ENCODE data around the gene VWA5B2.
A peak's percentile ranks its signal among the peaks of the same experiment; 100 is the strongest.

The VWA5B2 gene

GRCh38 chr3:184229394-184230080 is at the start of gene VWA5B2:
Gene VWA5B2 (plus strand): TSS chr3:184229585. CDS start chr3:184230529, 944 bp downstream.
- DNase-seq, result peak; percentile 77

- no peak for DNase-seq
Observed at GRCh38 chr3:184180165-184180564, 49.2 kb upstream of the VWA5B2 start.

DNA sequence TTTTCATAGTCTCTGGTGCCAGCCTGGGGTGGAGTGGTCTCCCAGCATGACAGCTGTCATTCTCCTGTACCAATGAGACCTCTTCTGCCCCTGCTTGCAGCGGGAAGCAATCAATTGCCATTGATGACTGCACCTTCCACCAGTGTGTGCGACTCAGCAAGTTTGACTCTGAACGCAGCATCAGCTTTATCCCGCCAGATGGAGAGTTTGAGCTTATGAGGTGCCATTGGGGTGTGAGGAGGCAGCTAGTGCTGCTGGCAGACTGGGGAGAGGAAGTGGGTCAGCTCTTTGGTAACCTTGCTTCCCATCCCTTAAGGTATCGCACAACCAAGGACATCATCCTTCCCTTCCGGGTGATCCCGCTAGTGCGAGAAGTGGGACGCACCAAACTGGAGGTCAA is 47.8 kb upstream of the VWA5B2 start:
- DNase-seq, result no peak

GRCh38 chr3:184183679-184184078 is 45.7 kb upstream of the VWA5B2 start:
- no peak for DNase-seq

- DNase-seq, result no peak
Observed at GRCh38 chr3:184184546-184185230, 44.7 kb upstream of the VWA5B2 start.

DNA sequence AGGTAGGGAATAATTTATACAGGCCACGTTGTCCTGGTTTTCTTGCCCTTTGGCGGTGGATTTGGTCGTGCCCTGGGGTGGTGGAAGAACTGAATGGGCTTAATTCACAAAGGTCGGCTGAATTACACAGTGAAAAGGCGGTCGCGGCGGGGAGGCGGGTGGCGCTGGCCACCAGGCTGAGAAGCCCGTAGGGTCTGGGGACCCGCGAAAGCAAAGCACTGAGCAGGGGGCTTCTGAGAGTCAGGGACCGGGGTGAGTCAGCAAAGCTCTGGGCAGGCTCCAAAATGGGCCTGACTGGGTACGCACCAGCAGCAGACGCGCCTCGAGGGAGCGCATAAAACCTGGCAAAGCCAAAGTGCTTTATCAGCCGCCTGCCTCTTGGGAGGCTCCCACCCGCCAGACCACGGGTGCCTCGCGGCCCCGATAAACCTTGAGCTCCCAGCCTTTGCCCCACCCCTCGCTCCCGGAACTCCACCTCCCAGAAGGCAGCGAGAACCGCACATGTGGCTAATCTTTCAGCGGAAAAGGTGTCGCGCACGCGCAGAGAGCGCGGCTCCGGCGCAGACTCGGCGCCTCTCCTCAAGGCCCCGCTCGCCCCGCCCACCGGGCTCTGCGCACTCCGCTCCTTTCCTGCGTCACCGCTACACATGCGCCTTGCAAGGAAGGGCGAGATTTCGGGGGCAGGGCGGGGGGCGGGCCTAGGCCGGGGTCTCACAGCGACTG is 43.8 kb upstream of the VWA5B2 start:
- peak; percentile 100 for DNase-seq

GRCh38 chr3:184186184-184186901 is 43.0 kb upstream of the VWA5B2 start, which contains the start of gene ABCF3:
Gene ABCF3 (plus strand): TSS chr3:184186199. CDS start chr3:184186208, 9 bp downstream.
- DNase-seq, result no peak

DNA sequence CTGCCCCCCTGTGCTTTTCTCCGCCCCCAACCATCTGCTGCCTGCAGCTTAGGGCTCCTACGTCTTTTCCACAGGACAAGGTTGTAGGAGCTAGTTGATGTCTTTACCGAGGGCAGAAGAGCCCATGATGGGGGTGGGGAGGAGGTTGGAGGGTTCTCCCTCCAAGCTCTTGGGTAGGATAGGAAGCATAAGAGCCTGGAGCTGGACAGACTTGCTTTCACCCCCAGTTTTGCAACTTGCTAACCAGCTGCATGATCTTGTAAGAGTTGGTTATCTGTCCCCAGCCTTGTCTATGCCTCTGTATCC is 42.5 kb upstream of the VWA5B2 start:
- DNase-seq, result no peak

DNA sequence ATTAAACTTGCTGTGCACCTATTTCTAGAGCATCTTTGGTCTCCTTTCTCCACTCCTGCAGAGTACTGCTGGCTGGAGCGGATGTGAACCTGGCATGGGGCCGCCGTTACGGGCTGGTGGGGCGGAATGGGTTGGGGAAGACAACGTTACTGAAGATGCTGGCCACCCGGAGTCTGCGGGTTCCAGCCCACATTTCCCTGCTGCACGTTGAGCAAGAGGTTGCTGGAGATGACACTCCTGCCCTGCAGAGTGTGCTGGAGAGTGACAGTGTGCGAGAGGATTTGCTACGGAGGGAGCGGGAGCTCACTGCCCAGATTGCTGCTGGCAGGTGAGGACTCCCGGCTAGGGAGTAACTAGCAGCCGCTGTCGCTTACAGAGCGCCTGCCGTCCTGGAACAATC is 41.3 kb upstream of the VWA5B2 start:
- DNase-seq, result no peak

- no peak for DNase-seq
Observed at GRCh38 chr3:184189421-184189820, 40.0 kb upstream of the VWA5B2 start.

DNA sequence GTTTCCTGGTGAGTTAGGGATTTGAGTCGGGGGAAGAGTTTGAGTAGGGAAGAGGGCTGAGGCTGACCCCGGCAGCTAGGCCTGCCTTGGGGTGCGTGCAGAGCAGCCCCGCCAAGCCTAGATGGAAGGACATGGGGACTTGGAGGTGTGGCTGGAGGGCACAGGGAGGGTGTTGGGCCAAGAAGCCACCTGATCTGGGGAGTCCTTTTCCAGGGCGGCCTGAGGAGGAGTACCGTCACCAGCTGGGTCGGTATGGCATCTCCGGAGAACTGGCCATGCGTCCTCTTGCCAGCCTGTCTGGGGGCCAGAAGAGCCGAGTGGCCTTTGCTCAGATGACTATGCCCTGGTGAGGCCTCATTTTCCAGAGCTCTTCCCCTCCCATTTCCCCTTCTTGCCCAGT is 36.5 kb upstream of the VWA5B2 start:
- no peak for DNase-seq

DNA sequence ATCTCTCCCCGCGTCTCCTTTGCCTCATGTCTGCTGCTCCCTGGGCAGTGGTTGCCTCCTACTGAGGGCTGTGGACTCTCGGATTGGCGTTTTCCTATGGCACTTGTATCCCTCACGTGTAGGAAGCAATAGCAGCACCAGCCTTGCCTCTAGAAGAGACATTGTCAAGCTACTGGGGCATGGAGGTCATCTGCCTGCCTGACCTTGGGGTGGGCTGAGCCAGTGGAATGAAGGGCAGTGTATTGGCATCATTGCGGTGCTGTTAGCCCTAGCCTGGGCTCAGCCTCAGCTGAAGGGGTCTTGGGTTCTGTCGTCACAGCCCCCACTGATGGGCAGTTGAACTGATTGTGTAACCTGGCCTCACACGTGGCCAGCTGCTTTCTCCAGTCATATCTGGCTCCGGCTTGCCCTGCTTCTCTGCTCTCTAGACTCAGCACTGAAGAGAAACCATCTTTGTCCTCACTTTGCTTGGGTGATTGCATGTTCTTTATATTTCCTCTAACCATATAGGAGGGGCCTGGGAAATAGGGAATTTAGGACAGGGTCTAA is 35.3 kb upstream of the VWA5B2 start:
- DNase-seq, result no peak

- DNase-seq, result no peak
Observed at GRCh38 chr3:184196536-184196935, 32.8 kb upstream of the VWA5B2 start.

DNA sequence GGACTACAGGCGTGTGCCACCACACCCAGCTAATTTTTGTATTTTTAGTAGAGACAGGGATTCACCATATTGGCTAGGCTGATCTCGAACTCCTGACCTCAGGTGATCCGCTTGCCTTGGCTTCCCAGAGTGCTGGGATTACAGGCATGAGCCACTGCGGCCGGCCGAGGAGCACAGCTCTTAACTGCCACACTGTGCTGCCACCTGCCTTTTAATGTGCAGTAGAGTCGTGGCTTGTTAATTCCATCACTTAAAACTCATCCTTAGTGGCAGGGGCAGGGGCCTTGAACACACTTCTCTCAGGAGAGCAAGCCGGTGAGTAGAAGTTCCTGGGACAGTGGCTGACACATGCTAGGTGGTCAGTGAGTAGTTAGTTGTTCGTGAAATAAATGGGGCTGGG is 30.9 kb upstream of the VWA5B2 start:
- no peak for DNase-seq

- DNase-seq, result no peak
Observed at GRCh38 chr3:184200825-184201224, 28.6 kb upstream of the VWA5B2 start.

DNA sequence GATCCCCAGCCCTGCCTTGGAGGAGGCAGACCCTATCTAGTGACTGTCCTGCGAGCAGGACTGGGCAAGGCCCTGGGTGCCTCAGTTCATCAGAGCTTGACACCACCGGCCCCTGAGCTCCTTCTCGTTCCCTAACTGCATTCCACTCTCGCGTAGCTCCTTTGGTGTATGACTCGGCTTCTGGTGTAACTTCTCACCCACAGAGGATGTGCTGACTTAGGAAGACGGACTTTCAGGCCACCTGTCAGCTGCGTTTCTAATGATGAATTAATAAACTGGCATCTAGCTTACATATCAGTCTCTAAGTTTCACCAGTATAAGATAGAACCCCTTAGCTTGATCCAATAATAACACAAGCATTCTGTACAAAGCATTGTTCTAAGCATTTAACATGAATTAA is 25.9 kb upstream of the VWA5B2 start:
- DNase-seq, result no peak

DNA sequence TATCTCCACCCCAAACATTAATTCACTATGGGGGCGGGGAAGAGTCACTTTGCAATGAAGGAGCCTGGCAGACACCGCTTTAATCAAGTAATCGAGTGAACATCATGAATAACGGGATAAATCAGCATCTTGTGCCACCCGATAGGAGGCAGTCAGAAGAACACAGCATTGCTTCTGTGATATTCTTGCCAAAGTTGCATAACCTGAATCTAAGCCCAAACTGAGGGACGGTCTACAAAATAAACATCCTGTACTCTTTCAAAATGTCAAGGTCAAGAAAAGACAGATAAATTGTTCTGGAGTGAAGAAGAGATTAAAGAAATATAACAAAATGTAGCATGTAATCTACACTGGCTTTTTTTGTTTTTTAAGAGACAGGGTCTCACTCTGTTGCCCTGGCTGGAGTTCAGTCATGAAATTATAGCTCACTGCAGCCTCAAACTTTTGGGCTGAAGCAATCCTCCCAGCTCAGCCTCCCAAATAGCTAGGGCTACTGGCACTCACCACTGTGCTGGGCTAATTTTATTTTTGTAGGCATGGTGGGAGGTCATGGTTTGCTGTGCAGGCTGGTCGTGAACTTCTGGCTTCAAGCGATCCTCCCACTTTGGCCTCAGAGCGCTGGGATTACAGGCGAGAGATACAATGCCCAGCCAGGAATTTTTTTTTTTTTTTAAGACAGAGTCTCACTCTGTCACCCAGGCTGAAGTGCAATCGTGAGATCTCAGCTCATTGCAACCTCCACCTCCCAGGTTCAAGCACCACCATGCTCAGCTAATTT is 20.1 kb upstream of the VWA5B2 start:
- no peak for DNase-seq

- DNase-seq, result no peak
Observed at GRCh38 chr3:184211297-184211696, 18.1 kb upstream of the VWA5B2 start.

- DNase-seq, result no peak
Observed at GRCh38 chr3:184211718-184212117, 17.7 kb upstream of the VWA5B2 start.

- no peak for DNase-seq
Observed at GRCh38 chr3:184218814-184219213, 10.6 kb upstream of the VWA5B2 start.

GRCh38 chr3:184222521-184222920 is 6.9 kb upstream of the VWA5B2 start:
- no peak for DNase-seq

GRCh38 chr3:184223946-184224345 is 5.4 kb upstream of the VWA5B2 start:
- no peak for DNase-seq

Data from eye (tissue), 1 donor.